ENCODE data around the gene TP63. TPM values are rescaled to one million over a fixed set of nuclear protein-coding genes. Genes with fewer than 3 reads are reported as not detected.

The TP63 gene
- total and polyA plus RNA-seq, 8 donors = 0.45 to 2.7 (median 0.84) TPM

DNA sequence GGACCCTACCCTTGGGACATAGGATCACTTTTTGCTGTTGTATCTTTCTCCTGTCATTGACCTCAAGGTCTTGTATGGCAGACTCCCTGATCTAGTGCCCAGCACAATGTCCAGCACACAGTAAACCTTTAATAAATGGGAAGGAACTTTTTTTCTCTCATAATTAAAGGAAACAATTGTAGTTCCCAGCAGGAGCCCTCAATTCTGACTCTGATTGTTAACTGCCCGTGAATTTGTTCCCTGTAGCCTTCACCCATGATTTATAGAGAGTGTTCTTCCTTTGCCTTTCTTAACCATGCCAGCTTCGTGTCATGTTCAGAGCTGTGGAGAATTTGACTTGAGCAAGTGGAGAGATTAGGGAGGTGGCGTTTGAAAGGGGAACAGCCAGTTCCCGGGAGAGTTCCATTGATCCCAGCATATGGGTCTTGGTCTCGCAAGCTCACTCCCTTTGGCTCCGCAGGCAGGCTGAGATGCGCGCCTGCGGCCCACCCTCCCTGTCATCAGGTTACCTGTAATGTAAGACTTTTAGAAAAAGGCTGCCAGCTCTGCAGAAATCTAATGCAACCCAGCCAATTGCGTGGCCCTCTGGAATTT is 182.6 kb downstream of the TP63 start:
- no peak overlapping the region for H3K27ac ChIP-seq
- no peak overlapping the region for H3K4me3 ChIP-seq
- H3K4me1 ChIP-seq = no peaks in the 10 kb centered on the region
- no peaks in the 10 kb centered on the region for H3K9me3 ChIP-seq
- DNase-seq = peak in 1 of 4 donors; percentile 37
- ATAC-seq = no peak
- no peaks in the 10 kb centered on the region for H3K27me3 ChIP-seq
- no peaks in the 10 kb centered on the region for H3K36me3 ChIP-seq
- TF ChIP-seq, protein P1, sequence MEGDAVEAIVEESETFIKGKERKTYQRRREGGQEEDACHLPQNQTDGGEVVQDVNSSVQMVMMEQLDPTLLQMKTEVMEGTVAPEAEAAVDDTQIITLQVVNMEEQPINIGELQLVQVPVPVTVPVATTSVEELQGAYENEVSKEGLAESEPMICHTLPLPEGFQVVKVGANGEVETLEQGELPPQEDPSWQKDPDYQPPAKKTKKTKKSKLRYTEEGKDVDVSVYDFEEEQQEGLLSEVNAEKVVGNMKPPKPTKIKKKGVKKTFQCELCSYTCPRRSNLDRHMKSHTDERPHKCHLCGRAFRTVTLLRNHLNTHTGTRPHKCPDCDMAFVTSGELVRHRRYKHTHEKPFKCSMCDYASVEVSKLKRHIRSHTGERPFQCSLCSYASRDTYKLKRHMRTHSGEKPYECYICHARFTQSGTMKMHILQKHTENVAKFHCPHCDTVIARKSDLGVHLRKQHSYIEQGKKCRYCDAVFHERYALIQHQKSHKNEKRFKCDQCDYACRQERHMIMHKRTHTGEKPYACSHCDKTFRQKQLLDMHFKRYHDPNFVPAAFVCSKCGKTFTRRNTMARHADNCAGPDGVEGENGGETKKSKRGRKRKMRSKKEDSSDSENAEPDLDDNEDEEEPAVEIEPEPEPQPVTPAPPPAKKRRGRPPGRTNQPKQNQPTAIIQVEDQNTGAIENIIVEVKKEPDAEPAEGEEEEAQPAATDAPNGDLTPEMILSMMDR (IDR thresholded peaks at IDR 0.05) = no peak
- intact Hi-C loops (cut with DNase I) = no loop called here

DNA sequence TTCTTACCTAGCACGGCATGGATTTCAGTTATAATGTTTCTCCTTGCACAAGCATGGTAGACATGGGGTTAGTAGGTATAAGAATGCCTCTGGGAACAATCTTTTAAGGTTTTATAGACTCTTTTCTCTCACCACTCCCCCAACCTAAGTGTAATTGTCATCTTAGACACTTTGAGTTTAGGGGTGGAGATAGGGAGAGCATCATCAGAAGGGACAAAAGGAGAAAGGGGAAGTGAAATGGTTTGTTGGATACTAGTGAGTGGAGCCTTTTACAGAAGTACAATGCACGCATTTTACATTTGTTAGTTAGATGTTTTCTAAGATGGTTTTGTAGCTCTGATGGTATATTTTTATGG is 189.2 kb downstream of the TP63 start:
- H3K36me3 ChIP-seq = no peaks in the 10 kb centered on the region
- TF ChIP-seq, protein P1 (IDR thresholded peaks at IDR 0.05) = no peak
- no peak overlapping the region for H3K27ac ChIP-seq
- H3K4me3 ChIP-seq = no peak overlapping the region
- ATAC-seq (no peak), DNase-seq (no peak)
- no peaks in the 10 kb centered on the region for H3K9me3 ChIP-seq
- intact Hi-C loops (cut with DNase I) = no loop called here
- no peaks in the 10 kb centered on the region for H3K27me3 ChIP-seq
- no peaks in the 10 kb centered on the region for H3K4me1 ChIP-seq

DNA sequence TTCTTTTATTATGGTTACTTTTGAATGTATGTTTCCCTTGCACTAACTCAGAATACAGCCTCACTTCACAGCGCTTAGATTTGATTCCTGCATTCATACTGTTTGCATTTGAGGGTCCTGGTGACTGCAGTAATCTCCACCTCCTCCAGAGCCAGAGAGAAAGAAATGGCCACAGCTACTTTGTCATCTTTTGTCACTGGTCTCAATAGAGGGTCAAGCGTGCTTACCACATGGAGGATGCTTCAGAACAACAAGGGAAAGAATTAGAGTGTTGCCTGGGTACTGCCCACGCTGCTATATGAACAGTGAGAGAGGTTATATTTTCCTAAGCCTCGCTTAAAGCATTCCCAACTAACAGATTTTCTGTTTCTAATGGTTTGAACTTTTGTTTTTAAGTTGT is 190.1 kb downstream of the TP63 start:
- TF ChIP-seq, protein P1 (IDR thresholded peaks at IDR 0.05) = no peak
- ATAC-seq = no peak
- Histone ChIP-seq H3K9me3 (no peaks in the 10 kb centered on the region), H3K4me1 (no peaks in the 10 kb centered on the region), H3K36me3 (no peaks in the 10 kb centered on the region), H3K27ac (no peak overlapping the region), H3K27me3 (no peaks in the 10 kb centered on the region), H3K4me3 (no peak overlapping the region)
- intact Hi-C loops (cut with DNase I) = no loop called here
- DNase-seq = no peak

DNA sequence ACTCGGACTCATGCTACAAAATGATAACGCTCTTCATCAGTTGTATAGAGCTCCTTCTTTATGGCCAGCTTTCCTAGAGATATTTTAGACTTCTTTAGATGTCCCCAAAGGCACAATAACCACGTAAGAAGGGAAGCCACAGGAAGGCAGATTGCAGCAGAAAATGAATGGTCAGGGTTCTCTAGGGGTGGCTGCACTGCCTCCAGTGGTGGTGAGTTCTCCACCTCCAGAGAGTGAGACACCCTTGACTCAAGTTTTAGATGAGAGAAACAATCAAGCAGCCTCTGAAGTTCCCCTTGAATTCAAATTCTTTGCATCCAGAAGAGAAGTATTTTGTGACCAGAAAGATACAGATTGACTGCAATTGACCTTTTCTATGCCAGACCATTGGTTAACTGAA is 191.5 kb downstream of the TP63 start:
- no peaks in the 10 kb centered on the region for H3K9me3 ChIP-seq
- DNase-seq = no peak
- H3K4me1 ChIP-seq = no peaks in the 10 kb centered on the region
- peak; percentile 19 for ATAC-seq
- no peaks in the 10 kb centered on the region for H3K36me3 ChIP-seq
- intact Hi-C loops (cut with DNase I) = no loop called here
- H3K27ac ChIP-seq = no peak overlapping the region
- TF ChIP-seq, protein P1 (IDR thresholded peaks at IDR 0.05) = no peak
- H3K27me3 ChIP-seq = no peaks in the 10 kb centered on the region
- H3K4me3 ChIP-seq = no peak overlapping the region

DNA sequence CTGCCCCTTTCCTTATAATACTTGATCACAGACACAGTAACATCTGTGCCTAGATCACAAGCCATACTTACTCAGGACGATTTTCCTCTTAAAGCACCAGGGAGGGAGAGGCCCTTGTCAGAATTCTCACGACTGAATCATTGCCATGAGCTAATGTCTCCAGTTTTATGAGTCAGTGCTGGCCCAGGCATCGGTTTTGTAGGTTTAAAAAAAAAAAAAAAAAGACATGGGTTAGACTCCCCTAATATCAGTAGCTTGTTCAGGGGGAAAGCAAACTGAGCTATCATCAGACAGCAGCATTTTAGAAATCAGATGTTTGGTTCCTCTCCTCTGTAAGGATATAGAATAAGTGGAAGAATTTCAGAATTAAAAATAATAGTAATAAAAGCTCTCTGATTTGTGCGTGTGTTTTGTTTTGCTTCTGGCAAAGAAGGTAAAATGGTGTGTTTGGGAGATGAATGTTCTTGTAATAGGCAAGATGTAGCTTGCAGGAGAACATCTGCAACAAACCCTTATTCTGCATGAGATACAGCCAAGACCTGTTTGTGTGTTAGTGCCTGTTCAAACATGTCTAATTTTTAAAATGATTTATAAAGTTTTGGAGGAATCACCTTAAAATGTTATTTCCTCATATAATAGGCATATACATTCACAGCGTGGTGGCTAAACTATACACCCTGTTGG is 193.6 kb downstream of the TP63 start:
- DNase-seq (no peak), ATAC-seq (peak; percentile 73)
- Histone ChIP-seq H3K27me3 (no peaks in the 10 kb centered on the region), H3K4me1 (no peaks in the 10 kb centered on the region), H3K9me3 (no peaks in the 10 kb centered on the region), H3K4me3 (no peak overlapping the region), H3K36me3 (no peaks in the 10 kb centered on the region), H3K27ac (no peak overlapping the region)
- TF ChIP-seq, protein P1 (IDR thresholded peaks at IDR 0.05) = no peak
- intact Hi-C loops (cut with DNase I) = no loop called here

Data from left lung (tissue), 10 donors.